Mesenteric fat pad (tissue), 1 donor: Measurements from ENCODE around the gene METRN. TPM values are rescaled to one million over a fixed set of nuclear protein-coding genes. Genes with fewer than 3 reads are reported as not detected.
A peak's percentile ranks its signal among the peaks of the same experiment; 100 is the strongest.
"Not testable (repeated sequence)": the region's sequence is repeated elsewhere in the genome, so short reads cannot be mapped to it uniquely, and the experiment has no call there.

Experiments used
- DNase-seq: peaks from one replicate; pipeline ENCODE4 v3.0.0-alpha.2; 2020; ENCODE audit warnings: low spot score
- total RNA-seq: library from RNA; stranded (reverse); fragmentation: NEBNext Ultra II Directional; extraction: Animal tissue kit (Norgen Biotek cat#: 25700); gene quantifications from one replicate; pipeline ENCODE4 v1.2.1, GENCODE V29; 2021
- donor health status: DM: yes; HTN: yes; CAD: no.

Gene METRN
- total RNA-seq, 1 donor from 2014 or later, result 30.3 TPM

DNA sequence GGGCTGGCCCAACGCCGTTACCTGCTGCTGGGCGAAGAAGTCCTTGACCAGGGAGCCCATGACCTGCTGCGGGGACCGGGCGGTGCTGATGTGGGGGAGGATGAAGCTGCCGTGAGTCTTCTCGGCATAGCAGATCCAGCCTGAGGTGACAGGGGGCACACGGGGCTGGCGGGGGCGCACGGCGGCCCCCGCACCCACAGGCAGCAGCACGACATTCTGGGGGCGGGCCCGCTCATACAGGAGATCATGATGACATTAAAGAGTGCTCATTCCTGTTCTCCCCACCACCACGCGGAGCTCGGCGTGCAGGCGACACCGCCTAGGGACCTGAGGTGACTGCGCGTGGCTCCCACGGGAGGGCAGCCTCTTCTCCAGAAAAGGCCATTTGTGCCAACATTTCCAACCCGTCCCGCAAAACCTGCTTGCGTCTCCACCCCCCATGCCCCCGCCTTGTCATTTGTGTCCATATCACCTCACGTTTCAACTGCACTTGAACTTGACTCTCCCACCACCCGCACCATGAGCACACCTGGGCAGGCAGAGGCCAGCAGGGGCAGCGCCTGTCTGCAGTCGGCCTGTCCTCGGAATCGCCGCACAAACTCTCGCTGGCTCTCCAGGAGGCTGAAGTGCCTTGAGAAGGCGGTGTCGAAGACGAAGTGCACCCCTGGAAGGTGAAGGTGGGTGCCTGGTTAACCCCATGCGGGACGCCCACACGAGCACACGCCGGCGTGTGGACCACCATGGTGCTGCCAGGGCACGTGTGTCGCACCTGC is 19.5 kb downstream of the METRN start:
- no peak for DNase-seq

- no peak for DNase-seq
Observed at GRCh38 chr16:734981-735881, 20.3 kb downstream of the METRN start.

- no peak for DNase-seq
Observed at GRCh38 chr16:735982-736453, 21.1 kb downstream of the METRN start.

DNA sequence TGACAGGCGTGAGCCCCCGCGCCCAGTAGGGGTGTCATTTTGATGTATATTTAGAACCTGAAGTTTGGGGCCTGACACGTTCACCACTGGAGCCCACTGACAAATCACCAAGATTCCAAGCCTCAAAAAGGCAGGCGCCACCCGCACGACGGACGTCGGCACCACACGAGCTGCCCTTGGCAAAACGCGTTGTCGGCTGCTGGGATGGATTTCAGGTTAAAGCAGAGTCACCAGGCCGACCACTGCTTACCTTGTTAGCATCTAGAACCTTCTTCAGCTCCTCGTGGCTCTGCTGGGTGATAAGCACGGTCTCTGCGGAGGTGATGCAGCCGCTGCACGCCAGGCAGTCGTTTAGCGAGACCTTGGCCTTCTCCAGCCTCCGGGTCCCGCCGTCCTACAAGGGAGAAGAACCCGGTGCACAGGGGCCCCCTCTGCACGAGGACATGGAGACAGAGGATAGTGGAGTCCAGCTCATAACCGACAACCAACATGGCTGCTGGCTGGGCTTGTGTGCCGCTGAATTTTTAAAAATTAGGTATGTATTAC is 22.1 kb downstream of the METRN start:
- DNase-seq, result no peak

DNA sequence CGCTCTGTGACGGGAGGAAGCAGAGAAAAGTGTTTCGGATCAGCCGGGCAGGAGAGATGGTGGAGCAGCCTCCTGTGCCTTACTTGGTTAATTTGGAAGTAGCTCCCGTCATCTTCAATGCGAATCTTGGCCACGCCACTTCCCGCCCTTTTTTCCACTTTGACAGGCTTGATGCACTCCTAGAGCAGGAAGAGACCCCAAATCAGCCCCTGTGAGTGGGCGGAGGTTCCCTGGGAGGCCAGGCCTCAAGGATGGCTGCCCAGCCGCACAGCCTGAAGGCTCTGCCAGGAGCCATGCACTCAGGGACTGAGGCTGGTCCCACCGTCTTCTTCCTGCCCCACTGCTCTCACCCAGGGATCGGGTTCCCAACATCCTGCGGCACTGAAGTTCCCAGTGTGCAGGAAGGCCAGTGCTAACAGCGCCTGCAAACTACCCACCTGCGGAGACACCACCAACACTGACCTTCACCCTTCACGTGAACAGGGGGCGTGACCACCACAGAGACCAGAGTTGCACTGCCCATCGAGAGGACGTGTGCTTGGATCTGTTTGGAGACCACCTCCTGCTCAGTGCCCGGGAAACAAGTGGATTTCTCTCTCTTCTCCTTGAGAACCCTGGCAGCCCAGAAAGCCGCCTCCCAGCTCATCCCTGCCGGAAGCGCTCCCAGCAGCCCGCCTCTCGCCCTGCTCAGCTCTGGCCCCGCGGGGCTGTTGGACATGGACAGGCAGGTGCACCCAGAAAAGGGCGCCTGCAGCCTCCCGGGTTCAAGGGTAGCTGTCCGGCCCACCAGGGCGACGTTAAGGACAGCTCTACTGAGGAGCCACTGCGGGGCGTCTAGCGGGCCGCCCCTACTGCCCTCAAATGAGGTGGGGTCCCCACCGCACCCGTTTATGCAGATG is 24.9 kb downstream of the METRN start:
- no peak for DNase-seq

GRCh38 chr16:740459-740763 is 25.5 kb downstream of the METRN start:
- DNase-seq, result no peak

DNA sequence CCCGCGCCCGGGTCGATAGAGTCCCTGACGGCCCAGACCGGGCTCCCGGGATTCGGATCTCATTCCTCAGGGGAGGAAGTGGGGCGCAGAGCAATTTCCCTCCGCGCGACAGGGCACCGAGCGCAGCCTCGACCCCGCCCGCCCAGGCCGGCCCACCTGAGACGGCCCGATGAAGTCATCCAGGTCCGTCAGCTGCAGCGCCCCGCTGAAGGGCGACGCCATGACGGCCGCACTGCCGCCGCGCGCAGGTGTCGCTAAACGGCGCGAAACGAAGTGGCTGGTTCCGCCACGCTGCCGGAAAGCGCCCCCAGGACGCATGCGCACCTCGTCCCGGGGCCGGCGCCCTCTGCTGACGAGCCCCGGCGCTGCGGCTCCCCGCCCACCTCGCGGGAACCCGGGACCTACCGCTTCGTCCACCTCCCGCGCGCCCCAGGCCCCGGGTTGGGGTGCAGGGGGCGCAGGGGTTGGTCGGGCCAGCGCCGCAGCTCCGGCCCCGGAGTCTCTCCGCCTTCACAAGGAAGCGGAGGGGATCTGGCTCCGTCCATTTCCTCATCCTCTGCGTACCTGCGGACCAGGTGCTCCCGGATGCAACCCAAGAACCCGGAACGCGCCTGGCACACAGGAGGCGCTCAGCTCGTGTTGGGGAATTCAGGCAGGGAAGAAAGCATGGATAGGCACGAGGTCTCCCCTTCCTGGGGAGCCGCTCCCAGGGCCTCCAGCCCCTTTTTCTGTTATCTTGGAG is 26.0 kb downstream of the METRN start, which contains the start of gene CIAO3:
CIAO3 (minus strand) TSS at position 234 of the 742 bp plus-strand sequence; CDS start at position 222, 12 bp downstream.
- DNase-seq, result peak; percentile 98

DNA sequence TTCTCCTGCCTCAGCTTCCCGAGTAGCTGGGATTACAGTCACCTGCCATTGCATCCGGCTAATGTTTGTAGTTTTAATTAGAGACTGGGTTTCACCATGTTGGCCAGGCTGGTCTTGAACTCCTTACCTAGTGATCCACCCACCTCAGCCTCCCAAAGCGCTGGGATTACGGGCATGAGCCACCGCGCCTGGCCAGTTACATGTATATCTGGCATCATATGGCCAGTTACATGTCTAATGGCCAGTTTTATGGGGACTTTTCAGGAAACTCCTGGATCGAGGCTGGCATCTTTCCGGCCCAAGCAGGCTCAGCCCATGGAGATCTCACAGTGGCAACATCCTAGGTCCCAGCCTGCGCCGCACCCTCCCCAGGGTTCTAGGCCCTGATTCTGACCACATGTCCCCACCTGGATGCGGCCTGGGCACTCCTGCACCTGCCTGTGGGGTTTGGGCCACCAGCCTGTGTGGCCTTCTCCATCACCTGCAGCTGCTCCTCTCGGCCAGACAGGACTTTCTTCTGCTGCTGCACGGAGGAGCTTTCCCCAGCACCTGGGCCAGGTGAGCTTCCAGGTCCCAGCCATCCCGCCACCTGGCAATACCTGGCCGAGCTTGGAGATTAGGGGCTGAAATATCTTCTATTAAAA is 27.2 kb downstream of the METRN start:
- DNase-seq, result no peak

GRCh38 chr16:742894-743293 is 28.0 kb downstream of the METRN start:
- DNase-seq, result not testable (repeated sequence)

- no peak for DNase-seq
Observed at GRCh38 chr16:743794-744500, 29.0 kb downstream of the METRN start.

- no peak for DNase-seq
Observed at GRCh38 chr16:745739-746138, 30.8 kb downstream of the METRN start.

GRCh38 chr16:746637-747036 is 31.7 kb downstream of the METRN start:
- DNase-seq, result no peak

- no peak for DNase-seq
Observed at GRCh38 chr16:747978-748746, 33.2 kb downstream of the METRN start.

DNA sequence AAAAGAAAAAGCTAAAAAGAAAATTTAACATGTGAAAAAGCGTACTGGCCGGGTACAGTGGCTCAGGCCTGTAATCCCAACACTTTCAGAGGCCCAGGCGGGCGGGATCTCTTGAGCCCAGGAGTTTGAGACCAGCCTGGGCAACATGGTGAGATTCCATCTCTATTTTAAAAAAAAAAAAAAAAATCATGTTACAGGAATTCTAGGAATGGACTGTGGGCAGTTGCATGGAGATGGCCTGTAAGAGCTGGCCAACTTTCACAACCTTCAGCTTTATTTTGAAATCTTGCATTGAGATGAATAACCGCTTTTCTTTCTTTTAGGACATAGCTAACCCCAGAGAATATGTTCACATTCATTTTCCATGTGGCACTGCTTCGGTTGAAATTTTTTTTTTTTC is 34.1 kb downstream of the METRN start:
- DNase-seq, result no peak

DNA sequence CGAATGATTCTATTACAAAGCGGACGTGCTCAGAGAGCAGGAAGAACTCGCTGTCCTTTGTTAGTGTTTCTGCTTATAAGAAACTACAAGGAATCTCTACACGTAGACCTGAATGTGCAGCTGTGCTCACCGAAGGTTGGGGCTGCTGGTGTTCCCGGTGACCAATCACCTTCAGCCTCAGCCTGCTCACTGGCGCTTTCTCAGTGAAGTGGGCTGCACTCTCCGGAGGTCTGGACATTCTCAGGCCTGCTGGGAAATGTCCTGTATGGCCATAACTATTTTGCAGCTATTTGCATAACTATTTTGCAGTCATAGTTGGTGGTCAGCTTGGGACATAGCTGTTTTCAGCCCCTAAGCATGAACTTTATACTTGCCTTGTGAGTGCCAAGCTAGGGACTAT is 35.6 kb downstream of the METRN start:
- no peak for DNase-seq

DNA sequence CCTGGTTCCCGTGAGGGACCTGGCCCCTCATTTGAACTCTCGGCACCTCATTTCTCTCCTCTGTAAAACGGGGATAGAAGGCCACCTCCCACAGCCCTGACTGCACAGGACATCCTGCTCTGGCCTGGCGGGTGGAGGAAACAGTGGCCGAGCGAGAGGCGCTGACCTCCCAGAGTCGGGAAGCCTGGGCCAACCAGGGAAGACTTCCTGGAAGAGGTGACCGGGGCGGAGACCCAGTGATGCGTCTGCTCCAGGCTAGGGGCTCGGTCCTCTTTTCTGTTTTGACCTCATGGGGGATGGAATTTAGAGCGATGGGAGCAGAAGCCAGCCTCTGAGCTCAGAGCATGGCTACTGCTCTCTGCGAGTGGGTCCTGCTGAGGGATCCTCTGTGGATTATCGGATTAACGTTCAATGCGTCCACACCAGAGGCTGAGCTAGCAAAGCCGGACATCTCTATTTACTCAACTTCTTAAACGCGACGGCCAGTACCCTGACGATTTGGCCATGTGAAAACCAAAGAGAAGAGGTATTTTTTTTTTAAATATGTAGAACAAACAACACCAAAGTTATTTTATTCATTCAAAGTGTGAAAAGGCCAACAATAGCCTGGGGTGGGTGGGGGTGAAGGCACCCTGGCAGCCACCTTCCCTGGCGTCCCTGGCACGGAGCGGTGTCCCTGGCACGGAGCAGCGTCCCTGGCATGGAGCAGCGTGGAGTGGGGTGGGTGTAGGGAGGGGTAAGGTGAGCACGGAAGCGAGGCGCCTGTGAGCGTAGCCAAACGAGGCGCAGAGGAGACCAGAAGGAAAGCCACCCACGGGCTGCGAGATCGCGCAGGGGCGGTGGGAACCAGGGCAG is 36.5 kb downstream of the METRN start:
- DNase-seq, result no peak

- no peak for DNase-seq
Observed at GRCh38 chr16:752007-752312, 37.0 kb downstream of the METRN start.
